HepG2 (cell line): ENCODE measurements around the gene DCLK1.

ENCODE experiments used
- CBX2 ChIP-seq, 2 experiments: fragments of 200-600 bp in 1 of 2; sonication (generic); formaldehyde crosslinking in 1 of 2; IDR thresholded peaks; 2 replicates each; pipeline versions ENCODE4 v1.7.0 to v1.8.1; 2018 to 2022; ENCODE audit warnings: low read depth in 2 of 2, low read length in 1 of 2, mild to moderate bottlenecking in 1 of 2, missing genetic modification reagents in 1 of 2
- CBX5 ChIP-seq: sonication (generic); formaldehyde crosslinking; IDR thresholded peaks from 2 replicates; pipeline ENCODE4 v1.4.0; 2020; ENCODE audit warnings: missing genetic modification reagents, borderline replicate concordance
- CSRNP1 ChIP-seq: sonication (generic); formaldehyde crosslinking; IDR thresholded peaks from 2 replicates; pipeline ENCODE4 v1.8.1; 2023; ENCODE audit warnings: mild to moderate bottlenecking, missing genetic modification reagents
- CTCF ChIP-seq: sonication (generic); formaldehyde crosslinking; IDR thresholded peaks from 2 replicates; pipeline ENCODE4 v1.5.0; 2020; ENCODE audit warnings: mild to moderate bottlenecking, missing genetic modification reagents, moderate library complexity
- GTF2F1 ChIP-seq: fragments of 150-350 bp; IDR thresholded peaks from 2 replicates; pipeline ENCODE4 v1.6.1; 2014; ENCODE audit warnings: low read length
- KLF9 ChIP-seq: IDR thresholded peaks from 2 replicates; pipeline ENCODE4 v1.6.1; 2016; ENCODE audit warnings: low read depth
- MIER2 ChIP-seq: IDR thresholded peaks from 2 replicates; pipeline ENCODE4 v1.6.1; 2016; ENCODE audit warnings: missing biosample characterization, missing genetic modification reagents
- POLR2A ChIP-seq, 2 experiments: IDR thresholded peaks; 2 replicates each; pipeline ENCODE4 v1.6.1; 2011; ENCODE audit warnings: low read depth in 2 of 2, low read length in 2 of 2, mild to moderate bottlenecking in 1 of 2, moderate library complexity in 1 of 2; ENCODE audit not compliant: insufficient read depth in 1 of 2
- SETDB1 ChIP-seq: sonication (generic); formaldehyde crosslinking; IDR thresholded peaks from 2 replicates; pipeline ENCODE4 v1.5.1; 2020; ENCODE audit warnings: missing genetic modification reagents, mild to moderate bottlenecking, borderline replicate concordance
- TBX2 ChIP-seq: sonication (generic); formaldehyde crosslinking; IDR thresholded peaks from 2 replicates; pipeline ENCODE4 v1.5.0; 2020; ENCODE audit warnings: missing genetic modification reagents, mild to moderate bottlenecking, borderline replicate concordance
- TGIF2 ChIP-seq: IDR thresholded peaks from 2 replicates; pipeline ENCODE4 v1.6.1; 2016; ENCODE audit warnings: control low read depth, missing compliant biosample characterization
- ZBTB49 ChIP-seq: sonication (generic); formaldehyde crosslinking; IDR thresholded peaks from 2 replicates; pipeline ENCODE4 v1.4.0; 2020; ENCODE audit warnings: missing genetic modification reagents, borderline replicate concordance
- TF ChIP-seq, protein P1 (sequence below): sonication (generic); formaldehyde crosslinking; IDR thresholded peaks from 2 replicates; pipeline ENCODE4 v1.9.0; 2021; ENCODE audit warnings: missing genetic modification reagents, borderline replicate concordance

DNA sequence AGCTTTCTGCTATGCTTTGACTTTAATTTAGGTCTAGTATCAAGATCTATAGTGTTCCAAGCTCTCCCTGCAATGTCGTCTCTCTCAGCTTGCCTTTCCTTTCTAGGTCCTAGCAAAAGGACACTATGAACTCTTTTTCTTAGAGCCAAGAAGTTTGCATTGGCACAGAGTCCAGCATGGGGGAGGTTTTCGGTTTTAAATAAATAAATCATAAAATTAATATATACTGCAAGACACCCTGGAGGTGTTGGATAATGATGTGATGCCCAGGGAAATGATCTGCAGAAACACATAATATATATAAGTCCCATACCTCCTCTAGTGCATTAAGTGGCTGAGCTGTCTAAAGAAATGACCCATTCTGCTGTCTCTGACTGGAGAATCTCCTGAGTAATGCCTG, 338.3 kb downstream of the DCLK1 start:
- TF ChIP-seq CTCF (no peak), POLR2A (IDR thresholded peaks at IDR 0.05; ENCODE audit: insufficient read depth in 1 of 2, low read depth in 2 of 2, low read length in 2 of 2) (no peak), SETDB1 (no peak), TBX2 (CRISPR knock-in tag) (no peak), TGIF2 (CRISPR knock-in tag) (no peak), MIER2 (CRISPR knock-in tag) (no peak), GTF2F1 (no peak), CSRNP1 (CRISPR knock-in tag) (no peak), KLF9 (CRISPR knock-in tag) (no peak), CBX5 (CRISPR knock-in tag) (no peak), CBX2 (IDR thresholded peaks at IDR 0.05; ENCODE audit: low read depth, low read length) (no peak), CBX2 (CRISPR knock-in tag; IDR thresholded peaks at IDR 0.05; ENCODE audit: low read depth) (no peak), ZBTB49 (CRISPR knock-in tag) (no peak)
- TF ChIP-seq, protein P1, sequence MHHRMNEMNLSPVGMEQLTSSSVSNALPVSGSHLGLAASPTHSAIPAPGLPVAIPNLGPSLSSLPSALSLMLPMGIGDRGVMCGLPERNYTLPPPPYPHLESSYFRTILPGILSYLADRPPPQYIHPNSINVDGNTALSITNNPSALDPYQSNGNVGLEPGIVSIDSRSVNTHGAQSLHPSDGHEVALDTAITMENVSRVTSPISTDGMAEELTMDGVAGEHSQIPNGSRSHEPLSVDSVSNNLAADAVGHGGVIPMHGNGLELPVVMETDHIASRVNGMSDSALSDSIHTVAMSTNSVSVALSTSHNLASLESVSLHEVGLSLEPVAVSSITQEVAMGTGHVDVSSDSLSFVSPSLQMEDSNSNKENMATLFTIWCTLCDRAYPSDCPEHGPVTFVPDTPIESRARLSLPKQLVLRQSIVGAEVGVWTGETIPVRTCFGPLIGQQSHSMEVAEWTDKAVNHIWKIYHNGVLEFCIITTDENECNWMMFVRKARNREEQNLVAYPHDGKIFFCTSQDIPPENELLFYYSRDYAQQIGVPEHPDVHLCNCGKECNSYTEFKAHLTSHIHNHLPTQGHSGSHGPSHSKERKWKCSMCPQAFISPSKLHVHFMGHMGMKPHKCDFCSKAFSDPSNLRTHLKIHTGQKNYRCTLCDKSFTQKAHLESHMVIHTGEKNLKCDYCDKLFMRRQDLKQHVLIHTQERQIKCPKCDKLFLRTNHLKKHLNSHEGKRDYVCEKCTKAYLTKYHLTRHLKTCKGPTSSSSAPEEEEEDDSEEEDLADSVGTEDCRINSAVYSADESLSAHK (CRISPR knock-in tag), result no peak
